ENCODE results near the gene RAET1L. TPM values are rescaled to one million over a fixed set of nuclear protein-coding genes. Genes with fewer than 3 reads are reported as not detected.
"Not testable (repeated sequence)": the region's sequence is repeated elsewhere in the genome, so short reads cannot be mapped to it uniquely, and the experiment has no call there.

RAET1L gene
- total and polyA plus RNA-seq, 3 donors from 2014 or later, result 0.43 TPM; not detected in 2

GRCh38 chr6:150018846-150019580 is 6.3 kb downstream of the RAET1L start:
- H3K27ac ChIP-seq, result no peak overlapping the region
- intact Hi-C loops (cut with DNase I; ENCODE audit: low total_unique reads), result loop anchor here (5.0 kb wide), 1 partner anchor 77 kb away; the partner anchor contains the start of gene ULBP2
- H3K9me3 ChIP-seq, result no peaks in the 10 kb centered on the region
- WGBS, 2 donors, result 67 to 75% methylated on average over 6 of the region's 6 CpGs
- no peak overlapping the region for H3K4me3 ChIP-seq
- no peaks in the 10 kb centered on the region for H3K36me3 ChIP-seq (ENCODE audit: low read depth, missing control alignments)
- H3K27me3 ChIP-seq, result no peaks in the 10 kb centered on the region
- H3K4me1 ChIP-seq, result no peaks in the 10 kb centered on the region
- no peak for DNase-seq
- TF ChIP-seq CTCF (IDR thresholded peaks at IDR 0.05) (no peak), POLR2A (IDR thresholded peaks at IDR 0.05) (no peak)

DNA sequence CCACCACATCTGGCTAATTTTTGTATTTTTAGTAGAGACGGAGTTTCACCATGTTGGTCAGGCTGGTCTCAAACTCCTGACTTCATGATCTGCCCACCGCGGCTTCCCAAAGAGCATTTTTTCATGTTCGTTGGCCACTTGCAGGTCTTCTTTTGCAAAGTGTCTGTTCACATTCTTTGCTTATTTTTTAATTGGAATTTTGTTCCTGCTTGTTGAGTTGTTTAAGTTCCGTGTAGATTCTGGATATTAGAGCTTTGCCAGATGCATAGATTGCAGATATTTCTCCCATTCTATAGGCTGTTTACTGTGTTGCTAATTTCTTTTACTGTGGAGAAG is 8.2 kb downstream of the RAET1L start:
- H3K27me3 ChIP-seq; H3K36me3 ChIP-seq (ENCODE audit: low read depth, missing control alignments); H3K27ac ChIP-seq; H3K4me3 ChIP-seq; H3K4me1 ChIP-seq; DNase-seq; H3K9me3 ChIP-seq: not testable (repeated sequence)
- intact Hi-C loops (cut with DNase I; ENCODE audit: low total_unique reads), result loop anchor here (5.0 kb wide), 1 partner anchor 75 kb away; the partner anchor contains the start of gene ULBP2
- 10 to 18% methylated on average over 5 of the region's 5 CpGs for WGBS, 2 donors

DNA sequence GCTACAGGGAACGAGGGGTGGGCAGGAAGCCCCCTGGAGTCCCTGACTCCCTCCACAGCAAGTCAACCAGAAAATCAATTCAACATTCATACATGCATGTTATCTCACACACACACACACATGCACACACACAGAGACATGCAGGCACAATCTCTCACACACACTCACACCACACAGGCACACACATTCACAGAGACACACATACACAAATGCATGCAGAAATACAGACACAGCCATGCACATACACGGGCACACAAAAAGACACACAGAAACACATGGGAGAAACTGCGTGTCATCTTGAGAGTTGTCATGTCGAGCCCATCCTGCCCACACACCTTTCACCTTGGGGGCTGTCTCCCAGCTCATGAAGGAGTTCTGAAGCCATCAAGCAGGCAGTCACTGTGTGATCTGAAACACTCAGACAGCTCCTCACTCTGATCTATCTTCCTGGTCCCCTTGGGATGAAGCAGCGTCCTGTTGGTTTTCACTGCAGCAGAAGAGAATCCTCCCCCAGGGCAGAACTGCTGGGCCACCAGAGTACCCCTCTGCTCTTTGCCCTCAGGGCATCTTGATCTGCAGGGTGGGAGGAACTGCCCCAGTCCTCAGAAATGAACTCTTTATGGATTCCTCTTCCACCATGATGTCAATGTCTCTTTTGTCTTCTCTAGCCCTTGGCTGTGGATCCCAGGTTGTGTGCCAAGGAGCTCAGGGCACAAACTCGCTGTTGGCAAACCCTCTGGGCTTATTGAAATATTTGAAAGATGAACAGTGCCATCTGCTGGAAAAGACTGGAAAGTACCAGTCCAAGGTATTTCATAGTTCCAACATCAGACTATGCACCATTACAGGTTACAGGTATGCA is 8.8 kb downstream of the RAET1L start:
- intact Hi-C loops (cut with DNase I; ENCODE audit: low total_unique reads), result loop anchor here (5.0 kb wide), 1 partner anchor 74 kb away; the partner anchor contains the start of gene ULBP2
- Histone ChIP-seq H3K36me3 (ENCODE audit: low read depth, missing control alignments) (no peaks in the 10 kb centered on the region), H3K9me3 (no peaks in the 10 kb centered on the region), H3K27me3 (no peaks in the 10 kb centered on the region), H3K27ac (no peak overlapping the region), H3K4me1 (no peaks in the 10 kb centered on the region), H3K4me3 (no peak overlapping the region)
- DNase-seq, result peak; percentile 83
- 26 to 39% methylated on average over 6 of the region's 6 CpGs for WGBS, 2 donors
- TF ChIP-seq POLR2A (IDR thresholded peaks at IDR 0.05), result no peak
- peak; percentile 61 to 64 (median 62) for TF ChIP-seq CTCF (IDR thresholded peaks at IDR 0.05)

DNA sequence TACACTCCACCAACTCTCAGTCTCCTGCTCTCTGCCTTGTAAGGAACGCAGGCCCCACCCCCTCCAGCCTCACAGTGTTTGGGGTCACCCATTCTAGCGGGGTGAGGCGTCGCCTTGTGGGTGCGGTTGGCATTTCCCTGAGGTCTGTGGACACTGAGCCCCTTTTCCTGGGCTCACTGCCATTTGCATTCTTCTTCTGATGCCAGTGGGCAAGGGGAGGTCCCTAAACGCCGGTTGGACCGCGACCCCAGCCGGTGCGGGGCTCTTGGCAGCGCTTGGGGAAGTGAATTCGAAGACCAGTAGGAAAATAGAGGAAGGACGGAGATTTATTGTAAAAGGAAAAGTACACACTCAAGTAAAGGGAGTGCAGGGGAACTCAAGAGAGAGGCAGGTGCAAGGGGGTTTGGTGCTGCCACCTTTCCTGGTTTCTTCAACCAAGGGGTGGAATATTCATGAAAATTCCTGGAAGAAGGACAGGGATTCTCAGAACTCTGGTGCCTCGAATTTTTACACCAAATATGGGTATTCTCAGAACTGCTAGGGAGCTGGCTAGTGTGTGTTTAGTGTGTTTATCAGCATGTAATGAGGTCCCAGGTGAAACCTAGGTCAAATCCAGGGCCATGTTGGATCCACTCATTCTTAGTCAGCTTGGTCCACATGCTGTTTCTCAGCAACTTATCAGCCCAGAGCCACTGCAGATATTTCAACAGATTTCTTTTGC is 9.9 kb downstream of the RAET1L start:
- H3K4me3 ChIP-seq; H3K36me3 ChIP-seq (ENCODE audit: low read depth, missing control alignments); H3K27ac ChIP-seq; H3K27me3 ChIP-seq; H3K9me3 ChIP-seq; DNase-seq; H3K4me1 ChIP-seq: not testable (repeated sequence)
- 5 to 6% methylated on average over 15 of the region's 15 CpGs for WGBS, 2 donors
- intact Hi-C loops (cut with DNase I; ENCODE audit: low total_unique reads), result loop anchor here (5.0 kb wide), 1 partner anchor 73 kb away; the partner anchor contains the start of gene ULBP2

DNA sequence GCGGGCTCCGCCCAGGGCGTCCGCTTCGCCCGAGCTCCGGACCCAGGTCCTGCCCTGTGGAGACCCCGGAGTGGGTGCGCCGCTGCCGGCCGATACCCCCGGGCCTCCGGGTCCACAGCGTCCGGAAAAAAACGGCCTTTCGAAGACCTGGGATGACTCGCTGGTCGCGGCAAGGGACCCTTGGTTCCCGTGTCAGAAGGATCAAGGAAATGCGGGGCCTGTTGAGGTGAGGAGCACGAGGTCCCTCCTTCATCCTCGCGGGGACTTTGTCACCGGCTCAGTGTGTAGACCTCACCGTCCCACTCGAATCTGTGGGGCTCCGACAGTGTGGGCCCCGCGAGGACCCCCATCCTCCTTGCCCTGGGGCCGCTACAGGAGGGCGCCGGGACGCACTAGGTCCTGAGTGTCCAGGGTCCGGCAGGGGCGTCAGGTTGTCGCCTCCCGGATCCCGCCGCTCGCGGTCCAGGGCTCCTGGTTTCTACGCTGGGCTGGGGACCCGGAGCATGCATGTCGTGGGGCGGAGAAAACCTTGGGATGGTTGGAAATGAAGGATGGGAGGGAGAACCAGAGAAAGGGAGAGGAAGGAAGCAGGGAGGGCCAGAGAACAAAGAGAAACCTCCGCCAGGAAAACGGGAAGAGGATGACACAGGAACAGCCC is 10.6 kb downstream of the RAET1L start:
- DNase-seq; H3K4me1 ChIP-seq; H3K27ac ChIP-seq; H3K9me3 ChIP-seq; H3K36me3 ChIP-seq (ENCODE audit: low read depth, missing control alignments); H3K4me3 ChIP-seq; H3K27me3 ChIP-seq: not testable (repeated sequence)
- WGBS, 2 donors, result 0% methylated on average over 1 of the region's 50 CpGs; no CpG with 5 or more reads in 1 of the 2 donors
- intact Hi-C loops (cut with DNase I; ENCODE audit: low total_unique reads), result loop anchor here (5.0 kb wide), 1 partner anchor 72 kb away; the partner anchor contains the start of gene ULBP2

GRCh38 chr6:150013785-150014622 is 11.3 kb downstream of the RAET1L start:
- H3K4me1 ChIP-seq; H3K9me3 ChIP-seq; H3K27me3 ChIP-seq; H3K36me3 ChIP-seq (ENCODE audit: low read depth, missing control alignments); H3K27ac ChIP-seq; DNase-seq; intact Hi-C loops (cut with DNase I; ENCODE audit: low total_unique reads); H3K4me3 ChIP-seq: not testable (repeated sequence)
- 11 to 25% methylated on average over 7 to 8 of the region's 24 CpGs for WGBS, 2 donors

DNA sequence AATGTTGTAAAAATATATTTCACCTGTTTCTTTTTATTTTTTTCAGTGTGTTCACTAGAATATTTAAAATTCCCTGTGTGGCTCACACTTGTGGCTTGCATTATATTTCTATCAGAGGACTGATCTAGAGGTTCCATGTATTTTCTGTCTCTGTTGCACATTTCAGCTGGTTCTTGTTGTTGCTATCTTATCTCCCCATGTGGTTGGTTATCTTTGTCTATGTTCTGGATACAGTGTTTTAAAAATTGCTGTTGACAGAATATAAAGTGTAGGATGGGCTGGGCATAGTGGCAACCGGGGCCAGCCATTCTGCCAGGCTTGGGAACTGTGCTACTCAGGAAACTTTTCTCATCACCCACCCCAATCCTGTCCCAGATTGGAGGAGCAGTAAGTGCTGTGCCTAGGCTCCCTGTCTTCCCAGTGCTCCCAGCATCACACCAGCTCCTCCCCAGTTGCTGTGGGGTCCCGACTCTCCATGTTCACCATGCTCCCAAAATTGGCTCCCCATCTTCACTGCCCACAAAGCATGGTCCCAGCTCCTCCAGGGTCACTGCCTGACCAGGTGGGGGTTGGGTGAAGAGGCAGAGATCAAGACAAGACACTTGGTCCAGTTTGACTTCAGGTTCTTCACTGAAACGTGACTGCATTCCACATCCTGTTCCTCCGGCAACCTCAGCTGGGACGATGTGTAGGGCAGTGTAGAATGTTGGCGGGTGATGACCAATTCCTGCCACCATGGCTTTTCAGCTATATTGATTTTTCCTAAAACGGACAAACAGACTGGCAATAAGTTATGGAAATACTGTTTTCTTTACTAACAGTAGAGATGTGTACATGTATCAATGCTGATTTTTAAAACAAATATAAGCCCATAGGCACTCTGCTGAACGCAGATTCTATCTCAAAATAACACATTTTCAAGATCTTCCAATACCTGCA is 12.2 kb downstream of the RAET1L start:
- H3K9me3 ChIP-seq; H3K36me3 ChIP-seq (ENCODE audit: low read depth, missing control alignments); DNase-seq; H3K27me3 ChIP-seq; H3K4me3 ChIP-seq; H3K27ac ChIP-seq; H3K4me1 ChIP-seq; intact Hi-C loops (cut with DNase I; ENCODE audit: low total_unique reads): not testable (repeated sequence)
- WGBS, 2 donors, result 44 to 47% methylated on average over 8 of the region's 8 CpGs

Data from testis (tissue), 3 donors.